SK-N-SH treated with all-trans-retinoic acid at 6 μM for 48 hours (cell line): ENCODE data around the gene XPO5.

Experiments used
- ATAC-seq: fragments of 200-7000 bp; cut with Tn5 transposase; 3 replicates; pipeline ENCODE4 v1.9.1; 2020; ENCODE audit warnings: mild to moderate bottlenecking, moderate library complexity
- ARNTL ChIP-seq: fragments of 450-650 bp; formaldehyde crosslinking; IDR thresholded peaks from 2 replicates; pipeline ENCODE4 v1.5.0; 2020; ENCODE audit warnings: low read depth, mild to moderate bottlenecking, moderate library complexity, borderline replicate concordance
- BACH2 ChIP-seq: fragments of 250-450 bp; sonication (Bioruptor Pico); IDR thresholded peaks from 2 replicates; pipeline ENCODE4 v1.9.0; 2021; ENCODE audit warnings: mild to moderate bottlenecking, borderline replicate concordance
- CREB5 ChIP-seq: fragments of 250-450 bp; sonication (Bioruptor Pico); IDR thresholded peaks from 2 replicates; pipeline ENCODE4 v1.5.1; 2020; ENCODE audit warnings: low read depth, mild to moderate bottlenecking, moderate library complexity
- GLIS3 ChIP-seq: fragments of 250-450 bp; sonication (Bioruptor Pico); IDR thresholded peaks from 2 replicates; pipeline ENCODE4 v1.5.0; 2020; ENCODE audit warnings: mild to moderate bottlenecking, moderate library complexity
- ISL1 ChIP-seq: fragments of 250-450 bp; sonication (Bioruptor Pico); IDR thresholded peaks from 2 replicates; pipeline ENCODE4 v2.1.2; 2022; ENCODE audit warnings: mild to moderate bottlenecking, moderate library complexity
- OSR1 ChIP-seq: fragments of 250-450 bp; sonication (Bioruptor Pico); IDR thresholded peaks from 2 replicates; pipeline ENCODE4 v1.8.0; 2022; ENCODE audit warnings: moderate library complexity, mild to moderate bottlenecking, inconsistent platforms
- PPARA ChIP-seq: fragments of 250-450 bp; sonication (Bioruptor Pico); IDR thresholded peaks from 2 replicates; pipeline ENCODE4 v1.5.0; 2020; ENCODE audit warnings: mild to moderate bottlenecking, borderline replicate concordance
- RARB ChIP-seq: fragments of 250-450 bp; sonication (Bioruptor Pico); IDR thresholded peaks from 2 replicates; pipeline ENCODE4 v1.8.0; 2021; ENCODE audit warnings: mild to moderate bottlenecking, moderate library complexity
- SNAI2 ChIP-seq: fragments of 250-450 bp; sonication (Bioruptor Pico); IDR thresholded peaks from 2 replicates; pipeline ENCODE4 v1.5.0; 2020; ENCODE audit warnings: mild to moderate bottlenecking, moderate library complexity
- TCF4 ChIP-seq: fragments of 250-450 bp; sonication (Bioruptor Pico); IDR thresholded peaks from 2 replicates; pipeline ENCODE4 v1.8.0; 2021; ENCODE audit warnings: mild to moderate bottlenecking, moderate library complexity, borderline replicate concordance
- TSHZ2 ChIP-seq: fragments of 250-450 bp; sonication (Bioruptor Pico); IDR thresholded peaks from 2 replicates; pipeline ENCODE4 v1.5.0; 2020; ENCODE audit warnings: mild to moderate bottlenecking, moderate library complexity
- ZC3H10 ChIP-seq: fragments of 250-450 bp; sonication (Bioruptor Pico); IDR thresholded peaks from 2 replicates; pipeline ENCODE4 v1.5.1; 2021; ENCODE audit warnings: mild to moderate bottlenecking, moderate library complexity
- ZFP3 ChIP-seq: fragments of 250-450 bp; sonication (Bioruptor Pico); IDR thresholded peaks from 2 replicates; pipeline ENCODE4 v1.5.0; 2020; ENCODE audit warnings: mild to moderate bottlenecking, moderate library complexity
- ZFP30 ChIP-seq: fragments of 450-650 bp; formaldehyde crosslinking; IDR thresholded peaks from 2 replicates; pipeline ENCODE4 v1.5.0; 2022; ENCODE audit warnings: mild to moderate bottlenecking, moderate library complexity
- ZNF70 ChIP-seq: fragments of 450-650 bp; formaldehyde crosslinking; IDR thresholded peaks from 2 replicates; pipeline ENCODE4 v1.5.0; 2020; ENCODE audit warnings: mild to moderate bottlenecking, moderate library complexity
- ZNF8 ChIP-seq: fragments of 450-650 bp; formaldehyde crosslinking; IDR thresholded peaks from 2 replicates; pipeline ENCODE4 v1.5.0; 2020; ENCODE audit warnings: mild to moderate bottlenecking, moderate library complexity
- TF ChIP-seq, protein P1 (sequence below): fragments of 250-450 bp; sonication (Bioruptor Pico); IDR thresholded peaks from 2 replicates; pipeline ENCODE4 v1.8.0; 2021; ENCODE audit warnings: low read depth, mild to moderate bottlenecking, moderate library complexity, borderline replicate concordance
- TF ChIP-seq, protein P2 (sequence below): fragments of 250-450 bp; sonication (Bioruptor Pico); IDR thresholded peaks from 2 replicates; pipeline ENCODE4 v1.5.1; 2021; ENCODE audit warnings: mild to moderate bottlenecking, moderate library complexity

XPO5 gene

GRCh38 chr6:43616725-43617472 is 41.1 kb upstream of the XPO5 start:
- TF ChIP-seq ARNTL (CRISPR knock-in tag), result no peak
- TF ChIP-seq ISL1 (CRISPR knock-in tag), result no peak
- TF ChIP-seq ZC3H10 (CRISPR knock-in tag), result no peak
- no peak for TF ChIP-seq PPARA (CRISPR knock-in tag)
- TF ChIP-seq, protein P1, sequence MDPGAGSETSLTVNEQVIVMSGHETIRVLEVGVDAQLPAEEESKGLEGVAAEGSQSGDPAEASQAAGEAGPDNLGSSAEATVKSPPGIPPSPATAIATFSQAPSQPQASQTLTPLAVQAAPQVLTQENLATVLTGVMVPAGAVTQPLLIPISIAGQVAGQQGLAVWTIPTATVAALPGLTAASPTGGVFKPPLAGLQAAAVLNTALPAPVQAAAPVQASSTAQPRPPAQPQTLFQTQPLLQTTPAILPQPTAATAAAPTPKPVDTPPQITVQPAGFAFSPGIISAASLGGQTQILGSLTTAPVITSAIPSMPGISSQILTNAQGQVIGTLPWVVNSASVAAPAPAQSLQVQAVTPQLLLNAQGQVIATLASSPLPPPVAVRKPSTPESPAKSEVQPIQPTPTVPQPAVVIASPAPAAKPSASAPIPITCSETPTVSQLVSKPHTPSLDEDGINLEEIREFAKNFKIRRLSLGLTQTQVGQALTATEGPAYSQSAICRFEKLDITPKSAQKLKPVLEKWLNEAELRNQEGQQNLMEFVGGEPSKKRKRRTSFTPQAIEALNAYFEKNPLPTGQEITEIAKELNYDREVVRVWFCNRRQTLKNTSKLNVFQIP, result no peak
- TF ChIP-seq ZNF70 (CRISPR knock-in tag), result no peak
- no peak for TF ChIP-seq SNAI2 (CRISPR knock-in tag)
- no peak for ATAC-seq

DNA sequence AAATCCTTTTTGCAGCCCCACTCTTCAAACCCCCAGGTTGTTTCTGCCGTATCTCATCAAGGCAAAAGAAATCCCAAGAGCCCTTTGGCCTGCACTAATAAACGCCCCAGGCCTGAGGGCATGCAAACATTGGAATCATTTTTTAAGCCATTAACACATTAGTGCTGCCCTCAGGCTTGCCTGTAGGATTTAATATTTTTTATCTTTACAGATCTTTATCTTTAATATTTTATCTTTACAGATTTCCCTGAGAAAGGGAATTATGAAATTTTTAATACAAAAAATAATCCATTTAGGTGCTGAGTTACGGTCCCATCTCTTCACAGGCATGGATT is 38.5 kb upstream of the XPO5 start:
- no peak for ATAC-seq

GRCh38 chr6:43613721-43614395 is 38.0 kb upstream of the XPO5 start:
- no peak for ATAC-seq
- TF ChIP-seq ARNTL (CRISPR knock-in tag) (no peak), GLIS3 (CRISPR knock-in tag) (no peak), TSHZ2 (CRISPR knock-in tag) (no peak), TCF4 (CRISPR knock-in tag) (no peak)

More for the DNA sequence above, 38.5 kb upstream of the XPO5 start:
- TF ChIP-seq ZFP30 (CRISPR knock-in tag), result no peak
- no peak for TF ChIP-seq ZFP3

DNA sequence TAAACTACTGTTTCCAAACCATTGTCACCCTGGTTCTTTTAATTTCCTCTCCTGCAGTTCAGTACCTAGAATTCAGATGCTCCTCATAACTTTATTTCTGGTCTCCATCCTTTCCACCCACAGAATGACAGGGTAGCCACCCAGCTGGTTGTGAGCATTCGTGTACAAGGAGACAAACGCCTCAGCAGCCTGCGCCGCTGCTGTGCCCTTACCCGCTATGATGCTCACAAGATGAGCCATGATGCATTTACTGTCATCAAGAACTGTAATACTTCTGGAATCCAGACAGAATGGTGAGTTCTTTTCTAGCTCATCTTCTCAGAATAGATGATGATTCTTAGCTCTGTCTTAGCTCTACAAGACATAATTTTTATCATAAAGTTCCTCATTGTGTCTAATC is 34.6 kb upstream of the XPO5 start:
- TF ChIP-seq BACH2 (CRISPR knock-in tag), result no peak
- no peak for TF ChIP-seq ZFP3
- TF ChIP-seq ISL1 (CRISPR knock-in tag), result no peak
- TF ChIP-seq, protein P2, sequence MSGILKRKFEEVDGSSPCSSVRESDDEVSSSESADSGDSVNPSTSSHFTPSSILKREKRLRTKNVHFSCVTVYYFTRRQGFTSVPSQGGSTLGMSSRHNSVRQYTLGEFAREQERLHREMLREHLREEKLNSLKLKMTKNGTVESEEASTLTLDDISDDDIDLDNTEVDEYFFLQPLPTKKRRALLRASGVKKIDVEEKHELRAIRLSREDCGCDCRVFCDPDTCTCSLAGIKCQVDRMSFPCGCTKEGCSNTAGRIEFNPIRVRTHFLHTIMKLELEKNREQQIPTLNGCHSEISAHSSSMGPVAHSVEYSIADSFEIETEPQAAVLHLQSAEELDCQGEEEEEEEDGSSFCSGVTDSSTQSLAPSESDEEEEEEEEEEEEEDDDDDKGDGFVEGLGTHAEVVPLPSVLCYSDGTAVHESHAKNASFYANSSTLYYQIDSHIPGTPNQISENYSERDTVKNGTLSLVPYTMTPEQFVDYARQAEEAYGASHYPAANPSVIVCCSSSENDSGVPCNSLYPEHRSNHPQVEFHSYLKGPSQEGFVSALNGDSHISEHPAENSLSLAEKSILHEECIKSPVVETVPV (CRISPR knock-in tag), result no peak
- no peak for TF ChIP-seq ZNF8 (CRISPR knock-in tag)
- no peak for TF ChIP-seq ZC3H10 (CRISPR knock-in tag)
- no peak for TF ChIP-seq ZNF70 (CRISPR knock-in tag)
- TF ChIP-seq SNAI2 (CRISPR knock-in tag), result no peak
- TF ChIP-seq ZFP30 (CRISPR knock-in tag), result no peak
- TF ChIP-seq CREB5, result no peak
- no peak for TF ChIP-seq TSHZ2 (CRISPR knock-in tag)
- no peak for TF ChIP-seq OSR1
- TF ChIP-seq RARB (CRISPR knock-in tag), result no peak
- ATAC-seq, result no peak
